ENCODE data around the gene ERMP1.

The ERMP1 gene

GRCh38 chr9:5854063-5854790 is 21.3 kb upstream of the ERMP1 start:
- no peak for DNase-seq

- DNase-seq = no peak
Measured at GRCh38 chr9:5853617-5854016, 20.7 kb upstream of the ERMP1 start.

- DNase-seq = no peak
Measured at GRCh38 chr9:5852987-5853386, 20.1 kb upstream of the ERMP1 start.

- DNase-seq = no peak
Measured at GRCh38 chr9:5851445-5851844, 18.5 kb upstream of the ERMP1 start.

GRCh38 chr9:5850724-5851122 is 17.8 kb upstream of the ERMP1 start:
- no peak for DNase-seq

- no peak for DNase-seq
Measured at GRCh38 chr9:5848372-5848882, 15.5 kb upstream of the ERMP1 start.

GRCh38 chr9:5846501-5846921 is 13.6 kb upstream of the ERMP1 start:
- no peak for DNase-seq

- no peak for DNase-seq
Measured at GRCh38 chr9:5846096-5846495, 13.2 kb upstream of the ERMP1 start.

GRCh38 chr9:5845157-5845531 is 12.2 kb upstream of the ERMP1 start:
- no peak for DNase-seq

- DNase-seq = no peak
Measured at GRCh38 chr9:5843794-5844471, 11.0 kb upstream of the ERMP1 start.

- DNase-seq = no peak
Measured at GRCh38 chr9:5842929-5843793, 10.2 kb upstream of the ERMP1 start.

- DNase-seq = peak; percentile 84
Measured at GRCh38 chr9:5841771-5842573, 9.1 kb upstream of the ERMP1 start.

GRCh38 chr9:5840788-5841187 is 7.9 kb upstream of the ERMP1 start:
- DNase-seq = no peak

- DNase-seq = no peak
Measured at GRCh38 chr9:5839572-5839902, 6.6 kb upstream of the ERMP1 start.

- DNase-seq = no peak
Measured at GRCh38 chr9:5838884-5839571, 6.1 kb upstream of the ERMP1 start.

- no peak for DNase-seq
Measured at GRCh38 chr9:5835808-5836207, 2.9 kb upstream of the ERMP1 start.

GRCh38 chr9:5834214-5834613 is 1.3 kb upstream of the ERMP1 start:
- DNase-seq = no peak

GRCh38 chr9:5832071-5832537 is 813 bp downstream of the ERMP1 start:
- no peak for DNase-seq

- no peak for DNase-seq
Measured at GRCh38 chr9:5825895-5826622, 6.9 kb downstream of the ERMP1 start.

GRCh38 chr9:5825223-5825622 is 7.7 kb downstream of the ERMP1 start:
- no peak for DNase-seq

- DNase-seq = no peak
Measured at GRCh38 chr9:5820425-5820824, 12.5 kb downstream of the ERMP1 start.
